Prostate gland (tissue), 2 donors: ENCODE results near the gene ANKRD9.

Experiments
- CTCF ChIP-seq, 4 experiments: fragments of 200-600 bp in 2 of 4; fragments of 450-650 bp in 2 of 4; sonication (generic) in 2 of 4; IDR thresholded peaks; 1 replicate in 3 of 4; 2 replicates in 1 of 4; pipeline ENCODE4 v1.5.1; 2016 to 2019; ENCODE audit warnings: antibody characterized with exemption in 4 of 4, mild to moderate bottlenecking in 2 of 4, moderate library complexity in 2 of 4
- POLR2A ChIP-seq: fragments of 450-650 bp; IDR thresholded peaks from one replicate; pipeline ENCODE4 v1.6.1; 2016; ENCODE audit warnings: antibody characterized with exemption, mild to moderate bottlenecking
- POLR2AphosphoS5 ChIP-seq: sonication (generic); formaldehyde crosslinking; IDR thresholded peaks from one replicate; pipeline ENCODE4 v1.6.1; 2017; ENCODE audit warnings: antibody characterized with exemption

- TF ChIP-seq CTCF (IDR thresholded peaks at IDR 0.05) (no peak), POLR2A (no peak), POLR2AphosphoS5 (no peak)
These were observed 21.4 kb upstream of the ANKRD9 start for GRCh38 chr14:102530828-102531478.
